ENCODE data around the gene LAPTM5. TPM values are rescaled to one million over a fixed set of nuclear protein-coding genes. Genes with fewer than 3 reads are reported as not detected.

Gene LAPTM5
- total and polyA plus RNA-seq, 2 of the 13 experiments (the other 11 are each of a cell fraction or from before 2014, with no cell fraction given), result 0.41 to 0.86 TPM

- 32% methylated on average over 6 of the region's 8 CpGs for WGBS (ENCODE audit: low lambda C conversion rate)
- Histone ChIP-seq H3K9ac (ENCODE audit: insufficient read depth, low read depth, low read length) (no peak overlapping the region), H3K9me3 (ENCODE audit: low read length) (no peaks in the 10 kb centered on the region), H3K4me1 (ENCODE audit: insufficient read depth, low read length) (no peaks in the 10 kb centered on the region; the same call in 1 of the 2 replicates), H3K4me2 (ENCODE audit: low read depth, low read length) (no peak overlapping the region), H4K20me1 (ENCODE audit: insufficient read depth, low read length) (no peaks in the 10 kb centered on the region), H3K36me3 (replicated peaks in 1 of 2; ENCODE audit: control insufficient read depth in 1 of 2, insufficient read depth in 2 of 2, low read length in 2 of 2) (no peaks in the 10 kb centered on the region), H3K4me3 (replicated peaks in 1 of 3; ENCODE audit: insufficient read depth in 1 of 3, low read depth in 2 of 3, low read length in 3 of 3) (no peak overlapping the region), H3K79me2 (ENCODE audit: insufficient read depth, low read length) (no peaks in the 10 kb centered on the region), H2AFZ (ENCODE audit: low read length) (no peak overlapping the region), H3K27ac (ENCODE audit: extremely low read length, insufficient read depth, low read length) (no peak overlapping the region), H3K27me3 (ENCODE audit: control insufficient read depth in 1 of 2, insufficient read depth in 2 of 2, low read length in 2 of 2) (peaks cover 2 to 10% of the 10 kb centered on the region in 2 experiments; a peak in 4 of 5 replicates)
- ATAC-seq (no peak), FAIRE-seq (no peak), DNase-seq (ENCODE audit: low spot score) (no peak)
- ChIA-PET POLR2A (no interaction called here), CTCF (ENCODE audit: low intra/inter-chr PET ratio, low total read pairs) (no interaction called here)
- in situ Hi-C loops (cut with HindIII; ENCODE audit: extremely low pct_ligation_motif_present, low pct_unique_long_range_greater_than_20kb) (no loop called here), intact Hi-C loops (cut with micrococcal nuclease; ENCODE audit: unreplicated experiment) (no loop called here)
- TF ChIP-seq KLF9 (CRISPR knock-in tag; IDR thresholded peaks at IDR 0.05; ENCODE audit: low read depth), result no peak
- no peak for TF ChIP-seq NFRKB (IDR thresholded peaks at IDR 0.05)
- no peak for TF ChIP-seq TCF7L2 (IDR thresholded peaks at IDR 0.05; ENCODE audit: low read depth, low read length)
- no peak for TF ChIP-seq CREB3 (CRISPR knock-in tag; IDR thresholded peaks at IDR 0.05)
- TF ChIP-seq ZNF577 (CRISPR knock-in tag; IDR thresholded peaks at IDR 0.05; ENCODE audit: borderline replicate concordance, low read depth), result no peak
- TF ChIP-seq SRSF1 (optimal IDR thresholded peaks at IDR 0.05; ENCODE audit: low read depth, low read length), result no peak
- TF ChIP-seq ZNF709 (CRISPR knock-in tag; IDR thresholded peaks at IDR 0.05), result no peak
- TF ChIP-seq HOXD1 (CRISPR knock-in tag; IDR thresholded peaks at IDR 0.05), result no peak
- no peak for TF ChIP-seq ZNF550 (CRISPR knock-in tag; IDR thresholded peaks at IDR 0.05; ENCODE audit: borderline replicate concordance)
- TF ChIP-seq KDM3A (CRISPR knock-in tag; IDR thresholded peaks at IDR 0.05; ENCODE audit: low read depth), result no peak
- no peak for TF ChIP-seq HHEX (CRISPR knock-in tag; IDR thresholded peaks at IDR 0.05)
- TF ChIP-seq PAX8 (CRISPR knock-in tag; IDR thresholded peaks at IDR 0.05; ENCODE audit: borderline replicate concordance), result no peak
- TF ChIP-seq ZNF34 (CRISPR knock-in tag; IDR thresholded peaks at IDR 0.05; ENCODE audit: borderline replicate concordance), result no peak
- no peak for TF ChIP-seq CEBPG (CRISPR knock-in tag; IDR thresholded peaks at IDR 0.05)
- no peak for TF ChIP-seq ZBTB44 (CRISPR knock-in tag; IDR thresholded peaks at IDR 0.05)
- TF ChIP-seq RFXANK (CRISPR knock-in tag; IDR thresholded peaks at IDR 0.05), result no peak
- TF ChIP-seq RXRB (CRISPR knock-in tag; IDR thresholded peaks at IDR 0.05; ENCODE audit: borderline replicate concordance), result no peak
- TF ChIP-seq ZNF251 (CRISPR knock-in tag; IDR thresholded peaks at IDR 0.05), result no peak
- no peak for TF ChIP-seq FOSL1 (CRISPR knock-in tag; IDR thresholded peaks at IDR 0.05; ENCODE audit: borderline replicate concordance)
- TF ChIP-seq SUZ12 (IDR thresholded peaks at IDR 0.05; ENCODE audit: low read depth, low read length), result no peak
- BruUV-seq (replicated peaks), result no TSS peak
Measured at GRCh38 chr1:30733493-30733892, 24.1 kb downstream of the LAPTM5 start.

Data from HepG2 (cell line).